Trophoblast cell (in vitro differentiated cells and primary cell): Measurements from ENCODE around the gene AIFM2.

ENCODE experiments used
- DNase-seq, 2 donors: peaks; one replicate each; pipeline ENCODE4 v3.0.0-alpha.2; 2016
- H2AFZ ChIP-seq: 2 replicates; pipeline ENCODE4 v1.6.1; 2013; ENCODE audit warnings: low read length, moderate library complexity, mild to moderate bottlenecking; ENCODE audit not compliant: insufficient read depth, poor library complexity
- H2AK5ac ChIP-seq: 2 replicates; pipeline ENCODE4 v1.6.1; 2013; ENCODE audit warnings: mild to moderate bottlenecking, low read length
- H2BK120ac ChIP-seq: 2 replicates; pipeline ENCODE4 v1.6.1; 2013; ENCODE audit warnings: low read length, mild to moderate bottlenecking, moderate library complexity; ENCODE audit not compliant: insufficient read depth, poor library complexity
- H2BK12ac ChIP-seq: 2 replicates; pipeline ENCODE4 v1.6.1; 2013; ENCODE audit warnings: mild to moderate bottlenecking, low read length, moderate library complexity
- H2BK5ac ChIP-seq: 2 replicates; pipeline ENCODE4 v1.6.1; 2013; ENCODE audit warnings: low read length, low read depth, moderate library complexity, mild to moderate bottlenecking; ENCODE audit not compliant: poor library complexity
- H3K14ac ChIP-seq: 2 replicates; pipeline ENCODE4 v1.6.1; 2013; ENCODE audit warnings: mild to moderate bottlenecking, low read length
- H3K18ac ChIP-seq: 2 replicates; pipeline ENCODE4 v1.6.1; 2013; ENCODE audit warnings: mild to moderate bottlenecking, low read length
- H3K23ac ChIP-seq: 2 replicates; pipeline ENCODE4 v1.6.1; 2013; ENCODE audit warnings: low read length
- H3K27ac ChIP-seq: 2 replicates; pipeline ENCODE4 v1.5.1; 2013; ENCODE audit warnings: low read depth, mild to moderate bottlenecking, inconsistent platforms, low read length, moderate library complexity
- H3K27me3 ChIP-seq: 2 replicates; pipeline ENCODE4 v1.6.1; 2013; ENCODE audit warnings: inconsistent platforms, mild to moderate bottlenecking, low read length, moderate library complexity; ENCODE audit not compliant: insufficient read depth
- H3K36me3 ChIP-seq, 2 experiments: 1 replicate in 1 of 2; 2 replicates in 1 of 2; pipeline ENCODE4 v1.6.1; 2013; ENCODE audit warnings: low read length in 2 of 2, mild to moderate bottlenecking in 2 of 2, moderate library complexity in 1 of 2; ENCODE audit not compliant: insufficient read depth in 2 of 2, control insufficient read depth in 1 of 2
- H3K4ac ChIP-seq: 2 replicates; pipeline ENCODE4 v1.6.1; 2013; ENCODE audit warnings: low read depth, mild to moderate bottlenecking, low read length, moderate library complexity
- H3K4me1 ChIP-seq, 2 experiments: 1 replicate in 1 of 2; 2 replicates in 1 of 2; pipeline ENCODE4 v1.6.1; 2013; ENCODE audit warnings: low read length in 2 of 2, mild to moderate bottlenecking in 2 of 2, moderate library complexity in 1 of 2; ENCODE audit not compliant: insufficient read depth in 2 of 2, control insufficient read depth in 1 of 2
- H3K4me2 ChIP-seq: 2 replicates; pipeline ENCODE4 v1.6.1; 2013; ENCODE audit warnings: inconsistent platforms, mild to moderate bottlenecking, low read length, moderate library complexity
- H3K4me3 ChIP-seq: 2 replicates; pipeline ENCODE4 v1.5.1; 2013; ENCODE audit warnings: mild to moderate bottlenecking, low read depth, low read length, inconsistent platforms
- H3K79me1 ChIP-seq: one replicate; pipeline ENCODE4 v1.6.1; 2013; ENCODE audit warnings: low read length
- H3K79me2 ChIP-seq: 2 replicates; pipeline ENCODE4 v1.6.1; 2013; ENCODE audit warnings: low read length, mild to moderate bottlenecking; ENCODE audit not compliant: control insufficient read depth, insufficient read depth, poor library complexity
- H3K9ac ChIP-seq: 2 replicates; pipeline ENCODE4 v1.6.1; 2013; ENCODE audit warnings: mild to moderate bottlenecking, low read length
- H3K9me3 ChIP-seq: 2 replicates; pipeline ENCODE4 v1.6.1; 2013; ENCODE audit warnings: low read depth, mild to moderate bottlenecking, control low read depth, inconsistent platforms, low read length; ENCODE audit not compliant: insufficient read depth
- H4K12ac ChIP-seq: 2 replicates; pipeline ENCODE4 v1.6.1; 2013; ENCODE audit warnings: low read depth, mild to moderate bottlenecking, low read length, moderate library complexity
- H4K8ac ChIP-seq: 2 replicates; pipeline ENCODE4 v1.6.1; 2013; ENCODE audit warnings: low read depth, mild to moderate bottlenecking, low read length, moderate library complexity
- H4K91ac ChIP-seq: one replicate; pipeline ENCODE4 v1.6.1; 2013; ENCODE audit warnings: low read depth, mild to moderate bottlenecking, low read length, moderate library complexity
- WGBS: extraction: QIAGEN DNeasy Blood & Tissue Kit; methylation state at CpG from one replicate; pipeline ENCODE4 v1.1.7; 2013; ENCODE audit warnings: missing lambda C conversion rate; ENCODE audit not compliant: insufficient read length, insufficient coverage; ENCODE audit errors: extremely low coverage; 5-methylcytosine and 5-hydroxymethylcytosine counted together

The AIFM2 gene

GRCh38 chr10:70093335-70093944 is 39.2 kb downstream of the AIFM2 start:
- Histone ChIP-seq H4K8ac (no peak overlapping the region), H2BK12ac (no peak overlapping the region), H2AK5ac (no peak overlapping the region), H3K27me3 (no peaks in the 10 kb centered on the region), H3K9me3 (no peaks in the 10 kb centered on the region), H3K14ac (no peak overlapping the region), H3K27ac (no peak overlapping the region), H3K79me2 (no peaks in the 10 kb centered on the region), H3K4me2 (no peak overlapping the region), H3K4ac (no peak overlapping the region), H2BK5ac (no peak overlapping the region), H4K91ac (no peak overlapping the region), H3K36me3 (peaks cover 0 to 4% of the 10 kb centered on the region in 2 experiments), H3K4me1 (peaks cover 9 to 11% of the 10 kb centered on the region in 2 experiments), H2AFZ (no peak overlapping the region), H3K23ac (no peak overlapping the region), H3K9ac (no peak overlapping the region), H3K18ac (no peak overlapping the region), H3K4me3 (no peak overlapping the region), H3K79me1 (peaks cover 3% of the 10 kb centered on the region), H4K12ac (no peak overlapping the region), H2BK120ac (no peak overlapping the region)
- WGBS, result no CpG with 5 or more reads among the region's 9 CpGs
- no peak for DNase-seq

- Histone ChIP-seq H3K4me3 (no peak overlapping the region), H3K9ac (no peak overlapping the region), H4K91ac (no peak overlapping the region), H3K79me1 (peaks cover 3% of the 10 kb centered on the region), H2AFZ (no peak overlapping the region), H3K4me1 (peaks cover 9 to 11% of the 10 kb centered on the region in 2 experiments), H3K4me2 (no peak overlapping the region), H3K23ac (no peak overlapping the region), H3K36me3 (peaks cover 0 to 4% of the 10 kb centered on the region in 2 experiments), H4K12ac (no peak overlapping the region), H3K18ac (no peak overlapping the region), H3K14ac (no peak overlapping the region), H2BK120ac (no peak overlapping the region), H2BK5ac (no peak overlapping the region), H3K27ac (no peak overlapping the region), H3K4ac (no peak overlapping the region), H3K27me3 (no peaks in the 10 kb centered on the region), H3K79me2 (no peaks in the 10 kb centered on the region), H4K8ac (no peak overlapping the region), H2AK5ac (no peak overlapping the region), H2BK12ac (no peak overlapping the region), H3K9me3 (no peaks in the 10 kb centered on the region)
- DNase-seq, result no peak
- no CpG with 5 or more reads among the region's 7 CpGs for WGBS
Measured at GRCh38 chr10:70092389-70092718, 40.3 kb downstream of the AIFM2 start.

- H3K27ac ChIP-seq, result peak overlapping the region; percentile 43
- no peak overlapping the region for H3K23ac ChIP-seq
- no peak overlapping the region for H3K4me3 ChIP-seq
- no peak overlapping the region for H4K91ac ChIP-seq
- H3K14ac ChIP-seq, result no peak overlapping the region
- no peak overlapping the region for H3K4ac ChIP-seq
- H3K79me2 ChIP-seq, result no peaks in the 10 kb centered on the region
- H3K36me3 ChIP-seq, result peaks cover 0 to 4% of the 10 kb centered on the region in 2 experiments
- peaks cover 3% of the 10 kb centered on the region for H3K79me1 ChIP-seq
- H4K12ac ChIP-seq, result no peak overlapping the region
- no peak overlapping the region for H3K4me2 ChIP-seq
- peaks cover 9 to 11% of the 10 kb centered on the region in 2 experiments for H3K4me1 ChIP-seq
- H4K8ac ChIP-seq, result no peak overlapping the region
- H2AFZ ChIP-seq, result no peak overlapping the region
- no peak overlapping the region for H2BK120ac ChIP-seq
- H3K27me3 ChIP-seq, result no peaks in the 10 kb centered on the region
- no peak overlapping the region for H2AK5ac ChIP-seq
- WGBS, result no CpG with 5 or more reads among the region's 5 CpGs
- H3K9me3 ChIP-seq, result no peaks in the 10 kb centered on the region
- H3K9ac ChIP-seq, result no peak overlapping the region
- H2BK5ac ChIP-seq, result no peak overlapping the region
- no peak overlapping the region for H2BK12ac ChIP-seq
- H3K18ac ChIP-seq, result no peak overlapping the region
- DNase-seq, result no peak
Measured at GRCh38 chr10:70090951-70091350, 41.7 kb downstream of the AIFM2 start.

GRCh38 chr10:70090013-70090412 is 42.6 kb downstream of the AIFM2 start:
- Histone ChIP-seq H3K27me3 (no peaks in the 10 kb centered on the region), H4K8ac (no peak overlapping the region), H3K23ac (no peak overlapping the region), H2AK5ac (no peak overlapping the region), H2BK12ac (no peak overlapping the region), H3K4me3 (no peak overlapping the region), H3K27ac (no peak overlapping the region), H3K79me2 (no peaks in the 10 kb centered on the region), H3K9ac (no peak overlapping the region), H3K79me1 (peaks cover 3% of the 10 kb centered on the region), H4K91ac (no peak overlapping the region), H3K14ac (no peak overlapping the region), H3K4me1 (peaks cover 9 to 11% of the 10 kb centered on the region in 2 experiments), H2BK5ac (no peak overlapping the region), H3K36me3 (peaks cover 0 to 4% of the 10 kb centered on the region in 2 experiments), H3K4me2 (no peak overlapping the region), H3K18ac (no peak overlapping the region), H2BK120ac (no peak overlapping the region), H3K4ac (no peak overlapping the region), H2AFZ (no peak overlapping the region), H3K9me3 (no peaks in the 10 kb centered on the region), H4K12ac (no peak overlapping the region)
- DNase-seq, result peak in 1 of 2 donors; percentile 33
- no CpG with 5 or more reads among the region's 8 CpGs for WGBS
